Measurements from ENCODE around the gene KDM5B. TPM values are rescaled to one million over a fixed set of nuclear protein-coding genes. Genes with fewer than 3 reads are reported as not detected.

KDM5B gene
- total and polyA plus RNA-seq, 9 donors, result 19.6 to 80.3 (median 53.7) TPM

DNA sequence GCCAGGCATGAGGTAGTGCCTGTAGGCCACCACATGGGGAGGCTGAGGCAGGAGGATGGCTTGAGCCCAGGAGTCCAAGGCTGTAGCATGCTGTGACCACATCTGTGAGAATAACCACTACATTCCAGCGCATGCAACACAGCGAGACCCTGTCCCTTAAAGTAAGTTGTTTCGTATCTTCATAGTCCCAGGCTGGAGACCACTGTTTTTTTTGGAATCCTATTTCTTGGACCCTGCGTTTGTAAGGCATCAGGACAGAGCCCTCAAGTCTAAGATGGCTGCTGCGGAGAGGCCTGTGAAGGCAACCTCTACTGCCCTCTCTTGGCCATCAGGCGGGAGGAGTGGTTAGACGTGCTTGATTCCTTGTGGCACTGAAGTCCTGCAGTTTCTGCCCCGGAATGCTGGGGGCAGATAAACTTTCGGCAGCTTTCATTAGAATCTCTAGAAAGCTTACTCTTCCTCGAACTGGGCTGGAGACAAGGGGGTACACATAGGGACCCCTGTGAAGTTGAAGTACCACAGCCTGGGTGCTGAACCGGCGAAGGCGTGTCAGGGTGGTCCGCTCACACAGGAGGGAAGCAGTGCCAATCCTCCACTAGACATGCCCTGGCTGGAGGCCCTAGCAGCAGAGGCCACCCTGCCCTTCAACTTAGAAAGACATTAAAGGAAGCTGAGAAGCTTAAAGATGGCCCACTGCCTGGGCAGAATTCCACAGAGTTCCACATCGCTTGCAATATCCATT is 44.1 kb upstream of the KDM5B start:
- no peaks in the 10 kb centered on the region for H3K4me1 ChIP-seq (ENCODE audit: insufficient read depth)
- no peak for DNase-seq
- 61 to 69% (median 68%) methylated on average over 15 of the region's 15 CpGs for WGBS, 3 donors
- no peak overlapping the region for H3K4me3 ChIP-seq
- H3K36me3 ChIP-seq, result no peaks in the 10 kb centered on the region
- intact Hi-C loops (cut with DNase I), result no loop called here
- no peaks in the 10 kb centered on the region for H3K27me3 ChIP-seq
- TF ChIP-seq, protein P1, sequence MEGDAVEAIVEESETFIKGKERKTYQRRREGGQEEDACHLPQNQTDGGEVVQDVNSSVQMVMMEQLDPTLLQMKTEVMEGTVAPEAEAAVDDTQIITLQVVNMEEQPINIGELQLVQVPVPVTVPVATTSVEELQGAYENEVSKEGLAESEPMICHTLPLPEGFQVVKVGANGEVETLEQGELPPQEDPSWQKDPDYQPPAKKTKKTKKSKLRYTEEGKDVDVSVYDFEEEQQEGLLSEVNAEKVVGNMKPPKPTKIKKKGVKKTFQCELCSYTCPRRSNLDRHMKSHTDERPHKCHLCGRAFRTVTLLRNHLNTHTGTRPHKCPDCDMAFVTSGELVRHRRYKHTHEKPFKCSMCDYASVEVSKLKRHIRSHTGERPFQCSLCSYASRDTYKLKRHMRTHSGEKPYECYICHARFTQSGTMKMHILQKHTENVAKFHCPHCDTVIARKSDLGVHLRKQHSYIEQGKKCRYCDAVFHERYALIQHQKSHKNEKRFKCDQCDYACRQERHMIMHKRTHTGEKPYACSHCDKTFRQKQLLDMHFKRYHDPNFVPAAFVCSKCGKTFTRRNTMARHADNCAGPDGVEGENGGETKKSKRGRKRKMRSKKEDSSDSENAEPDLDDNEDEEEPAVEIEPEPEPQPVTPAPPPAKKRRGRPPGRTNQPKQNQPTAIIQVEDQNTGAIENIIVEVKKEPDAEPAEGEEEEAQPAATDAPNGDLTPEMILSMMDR (IDR thresholded peaks at IDR 0.05), result no peak
- TF ChIP-seq EP300 (IDR thresholded peaks at IDR 0.05) (no peak), POLR2A (IDR thresholded peaks at IDR 0.05) (no peak)
- H3K27ac ChIP-seq, result no peak overlapping the region
- no peaks in the 10 kb centered on the region for H3K9me3 ChIP-seq

DNA sequence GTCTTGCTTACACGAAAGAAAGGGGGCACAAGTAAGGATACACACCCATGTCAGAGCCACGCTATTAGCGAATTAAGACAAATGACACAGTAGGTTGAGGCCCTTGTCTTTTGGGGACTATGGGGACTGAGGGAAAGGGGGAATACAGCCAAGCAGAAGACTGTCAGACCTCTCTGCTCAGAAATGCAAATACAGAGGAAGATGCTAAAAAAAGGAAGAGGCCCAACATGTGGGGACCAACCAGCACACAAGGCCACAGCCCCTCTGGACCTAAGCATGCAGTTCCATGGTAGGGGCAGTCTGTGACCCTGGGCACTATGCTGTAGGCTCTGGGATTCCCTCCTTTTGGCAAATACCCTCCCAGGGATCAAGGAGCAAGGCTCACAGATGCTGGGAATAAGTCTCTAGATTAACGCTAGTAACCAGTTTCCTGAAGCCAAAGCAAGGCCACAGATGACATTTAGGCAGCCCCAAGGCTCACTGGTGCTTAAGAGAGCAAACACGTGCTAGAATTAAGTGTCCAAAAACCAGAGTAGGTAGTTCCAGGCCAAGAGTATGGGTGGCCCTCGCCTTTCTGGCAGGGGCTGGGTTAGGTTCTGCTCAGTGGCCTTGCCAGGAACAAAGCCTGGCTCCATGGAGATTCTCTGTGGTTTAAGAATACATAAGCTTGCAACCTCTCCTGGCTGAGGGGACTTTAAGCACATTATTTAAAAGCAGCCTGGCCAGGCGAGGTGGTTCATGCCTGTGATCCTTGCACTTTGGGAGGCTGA is 42.6 kb upstream of the KDM5B start:
- TF ChIP-seq EP300 (IDR thresholded peaks at IDR 0.05) (no peak), POLR2A (IDR thresholded peaks at IDR 0.05) (no peak)
- TF ChIP-seq, protein P1 (IDR thresholded peaks at IDR 0.05), result no peak
- no peaks in the 10 kb centered on the region for H3K9me3 ChIP-seq
- DNase-seq, result no peak
- H3K27ac ChIP-seq, result no peak overlapping the region
- H3K27me3 ChIP-seq, result no peaks in the 10 kb centered on the region
- H3K36me3 ChIP-seq, result no peaks in the 10 kb centered on the region
- H3K4me1 ChIP-seq (ENCODE audit: insufficient read depth), result no peaks in the 10 kb centered on the region
- WGBS, 3 donors, result 87 to 91% (median 90%) methylated on average over 7 of the region's 7 CpGs
- intact Hi-C loops (cut with DNase I), result no loop called here
- no peak overlapping the region for H3K4me3 ChIP-seq

DNA sequence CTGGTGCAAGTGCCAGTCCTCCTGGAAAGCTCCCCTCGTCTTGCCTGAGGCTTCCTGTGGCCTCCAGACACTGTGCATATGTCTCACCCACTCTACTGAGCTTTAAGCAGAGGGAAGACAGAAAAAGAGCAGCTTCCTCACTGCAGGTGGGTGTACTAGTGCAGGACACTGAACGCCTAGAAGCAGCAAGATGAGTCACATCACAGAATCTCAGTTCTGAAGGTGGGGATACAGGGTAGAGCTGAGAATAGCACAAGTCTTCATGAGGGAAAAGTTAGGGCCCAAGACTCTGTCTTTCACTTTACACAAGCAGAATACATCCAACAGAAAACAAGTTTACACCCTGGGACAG is 39.9 kb upstream of the KDM5B start:
- intact Hi-C loops (cut with DNase I), result no loop called here

DNA sequence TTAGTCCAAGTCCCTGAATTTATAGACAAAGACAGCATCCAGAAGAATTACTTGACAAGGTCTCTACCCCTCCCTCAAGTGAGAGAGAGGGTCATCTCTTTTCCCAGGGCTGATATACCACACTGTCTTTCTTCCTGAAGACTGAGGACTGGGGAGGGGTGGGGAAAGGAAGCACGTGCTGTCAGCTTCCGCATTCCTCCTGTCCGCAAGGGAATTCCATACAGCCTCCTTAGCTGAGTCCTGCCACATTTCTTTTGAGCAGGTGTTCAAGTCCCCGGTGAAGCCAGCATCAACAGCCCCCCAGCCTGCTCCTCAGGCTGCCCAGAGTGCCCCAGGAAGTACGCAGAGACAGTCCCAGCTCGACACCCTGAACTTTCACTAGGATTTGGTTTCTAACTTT is 36.7 kb upstream of the KDM5B start:
- no peaks in the 10 kb centered on the region for H3K4me1 ChIP-seq (ENCODE audit: insufficient read depth)
- no peak overlapping the region for H3K4me3 ChIP-seq
- H3K27ac ChIP-seq, result no peak overlapping the region
- WGBS, 3 donors, result 29 to 46% (median 32%) methylated on average over 6 of the region's 6 CpGs
- H3K36me3 ChIP-seq, result no peaks in the 10 kb centered on the region
- DNase-seq, result no peak
- no peaks in the 10 kb centered on the region for H3K9me3 ChIP-seq
- TF ChIP-seq, protein P1 (IDR thresholded peaks at IDR 0.05), result no peak
- TF ChIP-seq EP300 (IDR thresholded peaks at IDR 0.05) (no peak), POLR2A (IDR thresholded peaks at IDR 0.05) (no peak)
- intact Hi-C loops (cut with DNase I), result no loop called here
- H3K27me3 ChIP-seq, result no peaks in the 10 kb centered on the region

More for the DNA sequence above, 39.9 kb upstream of the KDM5B start:
- TF ChIP-seq POLR2A (IDR thresholded peaks at IDR 0.05) (no peak), EP300 (IDR thresholded peaks at IDR 0.05) (no peak)
- TF ChIP-seq, protein P1 (IDR thresholded peaks at IDR 0.05), result no peak
- Histone ChIP-seq H3K4me1 (ENCODE audit: insufficient read depth) (no peaks in the 10 kb centered on the region), H3K9me3 (no peaks in the 10 kb centered on the region), H3K27me3 (no peaks in the 10 kb centered on the region), H3K36me3 (no peaks in the 10 kb centered on the region), H3K4me3 (no peak overlapping the region), H3K27ac (no peak overlapping the region)
- DNase-seq, result no peak
- WGBS, 3 donors, result 43 to 61% (median 57%) methylated on average over 2 of the region's 2 CpGs

Data from ovary (tissue), 9 donors.